HepG2 (cell line): ENCODE data around the gene TBATA.

Source experiments
- HIVEP1 ChIP-seq: sonication (generic); formaldehyde crosslinking; IDR thresholded peaks from 2 replicates; pipeline ENCODE4 v1.4.0; 2020; ENCODE audit warnings: mild to moderate bottlenecking, missing genetic modification reagents
- IKZF1 ChIP-seq: fragments of 450-650 bp; IDR thresholded peaks from 2 replicates; pipeline ENCODE4 v1.7.1; 2016
- KLF6 ChIP-seq: IDR thresholded peaks from 2 replicates; pipeline ENCODE4 v1.8.0; 2016; ENCODE audit warnings: missing biosample characterization, missing genetic modification reagents
- NFYB ChIP-seq: sonication (generic); formaldehyde crosslinking; IDR thresholded peaks from 2 replicates; pipeline ENCODE4 v1.4.0; 2020; ENCODE audit warnings: missing genetic modification reagents
- POLR2A ChIP-seq, 2 experiments: IDR thresholded peaks; 2 replicates each; pipeline ENCODE4 v1.6.1; 2011; ENCODE audit warnings: low read depth in 2 of 2, low read length in 2 of 2, mild to moderate bottlenecking in 1 of 2, moderate library complexity in 1 of 2; ENCODE audit not compliant: insufficient read depth in 1 of 2
- POLR2AphosphoS5 ChIP-seq: IDR thresholded peaks from 2 replicates; pipeline ENCODE4 v1.6.1; 2012; ENCODE audit warnings: low read depth, low read length
- SETDB1 ChIP-seq: sonication (generic); formaldehyde crosslinking; IDR thresholded peaks from 2 replicates; pipeline ENCODE4 v1.5.1; 2020; ENCODE audit warnings: missing genetic modification reagents, mild to moderate bottlenecking, borderline replicate concordance
- TAF1 ChIP-seq: sonication (generic); formaldehyde crosslinking; IDR thresholded peaks from 2 replicates; pipeline ENCODE4 v1.4.0; 2020; ENCODE audit warnings: missing genetic modification reagents
- ZKSCAN8 ChIP-seq: IDR thresholded peaks from 2 replicates; pipeline ENCODE4 v1.6.1; 2016; ENCODE audit warnings: borderline replicate concordance, missing genetic modification reagents, missing compliant biosample characterization
- ZNF530 ChIP-seq: sonication (generic); formaldehyde crosslinking; IDR thresholded peaks from 2 replicates; pipeline ENCODE4 v1.5.0; 2020; ENCODE audit warnings: low read depth, mild to moderate bottlenecking, missing genetic modification reagents
- ZNF562 ChIP-seq: sonication (generic); formaldehyde crosslinking; IDR thresholded peaks from 2 replicates; pipeline ENCODE4 v1.8.0; 2022; ENCODE audit warnings: missing genetic modification reagents, borderline replicate concordance
- ZNF569 ChIP-seq: sonication (generic); formaldehyde crosslinking; IDR thresholded peaks from 2 replicates; pipeline ENCODE4 v1.5.0; 2020; ENCODE audit warnings: mild to moderate bottlenecking, missing genetic modification reagents, moderate library complexity, borderline replicate concordance
- ZNF740 ChIP-seq: sonication (generic); formaldehyde crosslinking; IDR thresholded peaks from 2 replicates; pipeline ENCODE4 v1.4.0; 2020; ENCODE audit warnings: missing genetic modification reagents
- TF ChIP-seq, protein P1 (sequence below): sonication (generic); formaldehyde crosslinking; IDR thresholded peaks from 2 replicates; pipeline ENCODE4 v1.5.0; 2020; ENCODE audit warnings: mild to moderate bottlenecking, missing genetic modification reagents, moderate library complexity

DNA sequence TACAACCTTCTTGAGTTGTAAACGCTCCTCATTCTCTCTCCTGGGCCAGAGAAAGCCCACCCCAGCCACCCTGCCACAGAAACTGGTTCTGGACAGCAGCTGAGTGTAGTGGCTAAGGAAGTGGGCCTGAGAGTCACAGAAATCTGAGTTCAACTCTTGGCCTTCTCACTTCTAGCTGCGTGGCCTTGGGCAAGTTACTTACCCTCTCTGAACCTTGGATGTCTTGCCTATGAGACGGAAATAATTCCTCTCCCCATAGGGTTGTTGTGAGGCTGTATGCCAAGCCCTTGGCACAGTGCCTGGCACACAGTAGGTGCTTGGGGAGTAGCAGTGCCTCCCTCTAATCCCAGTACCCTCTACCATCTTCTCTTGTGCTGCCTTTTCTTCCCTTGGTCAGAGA lies 61.4 kb downstream of the TBATA start:
- TF ChIP-seq ZNF530 (CRISPR knock-in tag), result no peak
- TF ChIP-seq POLR2AphosphoS5, result no peak
- TF ChIP-seq SETDB1, result no peak
- no peak for TF ChIP-seq TAF1 (CRISPR knock-in tag)
- TF ChIP-seq ZNF740 (CRISPR knock-in tag), result no peak
- no peak for TF ChIP-seq ZNF562
- TF ChIP-seq ZNF569 (CRISPR knock-in tag), result no peak
- no peak for TF ChIP-seq POLR2A (IDR thresholded peaks at IDR 0.05; ENCODE audit: insufficient read depth in 1 of 2, low read depth in 2 of 2, low read length in 2 of 2)
- TF ChIP-seq NFYB (CRISPR knock-in tag), result no peak
- no peak for TF ChIP-seq KLF6 (CRISPR knock-in tag)
- TF ChIP-seq, protein P1, sequence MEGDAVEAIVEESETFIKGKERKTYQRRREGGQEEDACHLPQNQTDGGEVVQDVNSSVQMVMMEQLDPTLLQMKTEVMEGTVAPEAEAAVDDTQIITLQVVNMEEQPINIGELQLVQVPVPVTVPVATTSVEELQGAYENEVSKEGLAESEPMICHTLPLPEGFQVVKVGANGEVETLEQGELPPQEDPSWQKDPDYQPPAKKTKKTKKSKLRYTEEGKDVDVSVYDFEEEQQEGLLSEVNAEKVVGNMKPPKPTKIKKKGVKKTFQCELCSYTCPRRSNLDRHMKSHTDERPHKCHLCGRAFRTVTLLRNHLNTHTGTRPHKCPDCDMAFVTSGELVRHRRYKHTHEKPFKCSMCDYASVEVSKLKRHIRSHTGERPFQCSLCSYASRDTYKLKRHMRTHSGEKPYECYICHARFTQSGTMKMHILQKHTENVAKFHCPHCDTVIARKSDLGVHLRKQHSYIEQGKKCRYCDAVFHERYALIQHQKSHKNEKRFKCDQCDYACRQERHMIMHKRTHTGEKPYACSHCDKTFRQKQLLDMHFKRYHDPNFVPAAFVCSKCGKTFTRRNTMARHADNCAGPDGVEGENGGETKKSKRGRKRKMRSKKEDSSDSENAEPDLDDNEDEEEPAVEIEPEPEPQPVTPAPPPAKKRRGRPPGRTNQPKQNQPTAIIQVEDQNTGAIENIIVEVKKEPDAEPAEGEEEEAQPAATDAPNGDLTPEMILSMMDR, result no peak
- TF ChIP-seq IKZF1, result no peak
- TF ChIP-seq ZKSCAN8 (CRISPR knock-in tag), result no peak
- TF ChIP-seq HIVEP1 (CRISPR knock-in tag), result no peak
